ENCODE data around the gene STX18. TPM values are rescaled to one million over a fixed set of nuclear protein-coding genes. Genes with fewer than 3 reads are reported as not detected.
"Not testable (repeated sequence)": the region's sequence is repeated elsewhere in the genome, so short reads cannot be mapped to it uniquely, and the experiment has no call there.

Gene STX18
- total RNA-seq, 1 experiment from 2014 or later: 29.2 TPM

DNA sequence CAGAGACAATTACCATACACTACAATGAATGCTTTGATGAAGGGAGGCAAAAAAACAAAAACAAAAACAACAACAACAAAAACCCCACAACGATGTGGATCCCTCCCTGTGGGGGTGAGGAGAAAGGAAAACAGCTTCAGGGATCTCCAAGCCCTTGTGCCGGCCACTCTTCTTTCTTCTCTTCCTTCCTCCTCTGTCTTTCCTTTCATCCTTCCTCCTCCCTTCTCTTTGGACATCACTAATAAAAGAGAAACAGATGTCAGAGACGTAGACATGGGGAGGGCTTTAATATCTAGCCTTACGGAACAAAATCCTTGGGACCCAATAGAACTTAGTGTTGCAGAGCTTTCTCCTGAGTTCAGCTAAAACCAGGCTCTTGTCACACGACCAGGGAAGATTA, 18.8 kb upstream of the STX18 start:
- in situ Hi-C loops (cut with HindIII; ENCODE audit: low pct_unique_long_range_greater_than_20kb, low sequenced_read_pairs): no loop called here
- no peak for DNase-seq (ENCODE audit: low read depth, low spot score)

DNA sequence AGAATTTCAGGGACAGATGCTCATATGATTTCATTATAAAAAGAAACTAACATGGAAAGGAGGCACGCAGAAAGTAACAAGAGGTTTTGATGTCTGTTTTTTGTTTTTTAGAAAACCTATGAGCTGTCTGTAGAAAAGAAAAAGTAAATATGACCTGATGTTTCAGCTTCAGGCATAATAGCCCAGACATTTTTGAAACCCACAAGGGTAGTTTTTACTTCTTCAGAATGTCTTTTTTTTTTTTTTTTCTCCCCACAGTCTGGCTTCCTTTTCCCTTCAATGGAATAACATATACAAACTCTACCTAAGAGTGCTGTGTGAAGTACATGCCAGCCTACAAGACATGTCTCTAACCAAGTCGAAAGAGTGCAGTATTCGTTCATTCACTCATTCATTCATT, 18.3 kb upstream of the STX18 start:
- no peak for DNase-seq (ENCODE audit: low read depth, low spot score)

DNA sequence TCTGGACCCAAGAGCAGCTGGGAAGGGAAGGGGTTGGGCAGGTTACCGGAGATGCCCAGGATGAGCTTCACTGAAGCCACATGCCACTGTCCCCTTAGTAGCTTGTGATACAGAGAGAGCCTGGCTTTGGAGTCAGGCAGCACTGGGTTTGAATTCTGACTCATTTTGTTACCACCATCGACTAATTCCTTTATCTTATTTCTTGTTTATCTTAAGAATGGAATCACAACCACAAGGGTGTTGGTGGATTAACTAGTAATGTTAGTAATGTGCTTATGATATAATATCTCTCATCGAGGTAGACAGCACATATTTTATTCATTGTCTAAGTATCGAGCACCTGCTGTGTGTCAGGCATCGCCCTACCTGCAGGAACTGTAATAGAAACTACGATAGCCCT, 17.7 kb upstream of the STX18 start:
- in situ Hi-C loops (cut with HindIII; ENCODE audit: low pct_unique_long_range_greater_than_20kb, low sequenced_read_pairs): no loop called here
- DNase-seq (ENCODE audit: low read depth, low spot score): no peak

More for the DNA sequence above, 18.3 kb upstream of the STX18 start:
- in situ Hi-C loops (cut with HindIII; ENCODE audit: low pct_unique_long_range_greater_than_20kb, low sequenced_read_pairs): no loop called here

DNA sequence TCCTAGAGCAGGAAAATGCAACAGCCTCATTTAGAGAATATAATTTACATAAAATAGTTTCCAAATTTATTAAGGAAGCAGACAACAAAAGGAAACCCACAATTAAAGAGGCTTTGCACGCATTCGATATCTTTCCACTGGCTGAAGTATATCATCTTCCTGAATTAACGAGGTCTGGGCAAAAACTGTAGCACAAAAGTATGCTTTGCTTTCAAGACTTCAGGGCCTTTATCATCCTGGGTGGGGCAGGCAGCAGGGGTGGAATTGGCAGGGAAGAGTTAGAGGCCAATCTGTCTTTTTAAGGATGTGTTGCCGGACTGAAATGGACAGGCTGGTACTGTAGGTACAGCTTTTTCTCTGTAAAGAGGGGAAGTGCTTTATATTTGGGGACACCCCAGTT, 17.0 kb upstream of the STX18 start:
- in situ Hi-C loops (cut with HindIII; ENCODE audit: low pct_unique_long_range_greater_than_20kb, low sequenced_read_pairs): no loop called here
- no peak for DNase-seq (ENCODE audit: low read depth, low spot score)

DNA sequence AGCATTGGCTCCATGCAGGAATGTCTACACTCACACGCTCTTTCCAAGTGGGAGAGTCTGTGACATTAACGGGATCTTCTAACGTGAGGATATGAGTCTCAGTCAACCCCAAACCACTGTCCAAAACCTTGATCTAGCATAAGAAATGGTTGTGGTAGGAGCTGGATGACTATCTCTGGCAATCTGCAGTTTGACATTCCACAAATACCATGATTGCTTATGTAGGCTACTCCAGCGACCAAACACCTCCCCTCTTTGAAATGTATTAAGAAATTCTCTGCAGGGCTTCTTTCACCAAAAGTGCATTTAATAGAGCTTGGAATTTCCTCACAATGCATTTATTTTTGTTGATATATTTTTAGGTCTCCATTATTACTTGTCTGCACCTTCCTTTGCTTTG, 14.1 kb upstream of the STX18 start:
- no peak for DNase-seq (ENCODE audit: low read depth, low spot score)
- in situ Hi-C loops (cut with HindIII; ENCODE audit: low pct_unique_long_range_greater_than_20kb, low sequenced_read_pairs): no loop called here

DNA sequence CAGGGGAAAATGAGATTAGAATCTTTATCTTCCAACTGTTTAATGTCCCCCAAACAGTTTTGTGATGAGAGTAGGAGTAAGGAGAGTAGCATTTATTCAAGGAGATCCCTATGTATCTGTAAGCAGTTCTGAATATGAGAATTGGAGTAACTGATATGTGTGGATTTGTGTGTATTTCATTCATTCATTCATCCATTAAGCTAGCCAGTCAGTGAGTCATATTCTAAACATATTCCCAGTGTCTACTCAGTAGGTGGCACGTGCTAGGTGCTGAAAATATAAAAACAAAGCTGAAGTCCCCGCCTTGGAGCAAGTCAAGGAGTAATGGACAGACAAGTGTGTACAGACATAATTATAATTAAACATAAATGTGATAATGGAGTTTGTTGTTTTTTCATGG, 12.4 kb upstream of the STX18 start:
- in situ Hi-C loops (cut with HindIII; ENCODE audit: low pct_unique_long_range_greater_than_20kb, low sequenced_read_pairs): no loop called here
- DNase-seq (ENCODE audit: low read depth, low spot score): no peak

DNA sequence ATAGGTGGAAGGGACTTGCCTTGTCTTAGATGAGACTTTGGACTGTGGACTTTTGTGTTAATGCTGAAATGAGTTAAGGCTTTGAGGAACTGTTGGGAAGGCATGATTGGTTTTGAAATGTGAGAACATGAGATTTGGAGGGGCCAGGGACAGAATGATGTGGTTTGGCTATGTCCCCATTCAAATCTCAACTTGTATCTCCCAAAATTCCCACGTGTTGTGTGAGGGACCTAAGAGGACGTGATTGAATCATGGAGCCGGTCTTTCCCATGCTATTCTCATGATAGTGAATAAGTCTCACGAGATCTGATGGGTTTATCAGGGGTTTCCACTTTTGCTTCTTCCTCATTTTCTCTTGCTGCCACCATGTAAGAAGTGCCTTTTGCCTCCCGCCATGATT, 10.2 kb upstream of the STX18 start:
- DNase-seq (ENCODE audit: low read depth, low spot score); in situ Hi-C loops (cut with HindIII; ENCODE audit: low pct_unique_long_range_greater_than_20kb, low sequenced_read_pairs): not testable (repeated sequence)

DNA sequence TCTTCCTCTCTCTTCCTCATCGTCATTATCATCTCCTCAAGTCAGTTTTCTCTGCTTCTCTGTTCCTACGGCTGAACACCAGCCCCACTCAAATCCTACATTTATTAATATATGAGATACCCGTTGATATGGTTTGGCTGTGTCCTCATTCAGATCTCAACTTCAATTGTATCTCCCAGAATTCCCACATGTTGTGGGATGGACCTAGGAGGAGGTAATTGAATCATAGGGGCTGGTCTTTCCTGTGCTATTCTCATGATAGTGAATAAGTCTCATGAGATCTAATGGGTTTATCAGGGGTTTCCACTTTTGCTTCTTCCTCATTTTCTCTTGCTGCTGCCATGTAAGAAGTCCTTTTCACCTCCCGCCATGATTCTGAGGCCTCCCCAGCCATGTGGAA, 8.3 kb upstream of the STX18 start:
- in situ Hi-C loops (cut with HindIII; ENCODE audit: low pct_unique_long_range_greater_than_20kb, low sequenced_read_pairs): not testable (repeated sequence)

DNA sequence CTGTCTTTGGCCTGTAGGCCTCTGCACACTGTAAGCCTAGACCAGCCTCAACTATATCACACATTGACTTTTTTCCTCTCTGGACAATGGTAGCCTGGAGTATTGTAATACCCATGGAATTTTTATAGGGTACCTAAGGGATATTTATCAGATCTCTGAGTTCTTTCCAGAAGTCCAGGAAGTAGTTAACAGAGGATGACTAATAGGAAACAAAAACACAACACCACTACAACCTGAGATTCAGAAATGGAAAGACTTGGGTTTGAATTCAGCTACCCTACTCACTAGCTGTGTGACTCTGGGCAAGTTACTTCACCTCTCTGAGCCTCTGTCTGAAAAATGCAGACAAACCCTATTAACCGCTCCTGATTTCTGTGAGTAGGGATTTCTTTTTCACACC, 7.7 kb upstream of the STX18 start:
- in situ Hi-C loops (cut with HindIII; ENCODE audit: low pct_unique_long_range_greater_than_20kb, low sequenced_read_pairs): no loop called here
- no peak for DNase-seq (ENCODE audit: low read depth, low spot score)

More for the DNA sequence above, 8.3 kb upstream of the STX18 start:
- not testable (repeated sequence) for DNase-seq (ENCODE audit: low read depth, low spot score)

DNA sequence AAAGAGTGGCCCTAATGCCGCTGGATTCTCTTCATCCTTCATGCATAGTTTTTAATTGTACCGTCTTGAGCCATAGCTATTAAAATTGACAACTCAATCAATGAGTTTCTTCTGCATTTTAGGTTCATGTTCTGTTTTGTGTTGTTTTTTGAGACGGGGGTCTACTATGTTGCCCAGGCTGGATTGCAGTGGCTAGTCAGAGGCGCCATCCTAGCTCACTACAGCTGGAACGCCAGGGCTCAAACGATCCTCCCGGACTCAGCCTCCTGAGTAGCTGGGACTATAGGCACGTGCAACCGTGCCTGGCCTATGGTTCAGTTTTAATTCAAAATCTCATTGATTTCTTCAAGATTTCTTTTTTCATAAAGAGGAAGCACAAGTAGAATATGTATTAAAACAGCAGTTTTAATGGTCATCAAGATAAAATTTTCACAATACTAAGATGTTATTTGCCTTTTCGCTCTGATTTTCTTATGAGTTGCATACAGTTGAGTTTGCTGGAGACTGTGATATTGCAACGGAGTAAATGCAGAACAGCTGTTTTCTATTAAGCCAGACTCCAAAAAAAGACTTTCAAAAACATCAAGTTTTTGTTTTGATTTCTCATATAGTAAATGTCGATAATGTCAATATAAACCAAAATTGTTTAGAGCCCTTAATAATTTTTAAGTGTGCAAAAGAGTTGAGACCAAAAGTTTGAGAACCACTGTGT, 1.1 kb upstream of the STX18 start:
- no peak for DNase-seq (ENCODE audit: low read depth, low spot score)
- in situ Hi-C loops (cut with HindIII; ENCODE audit: low pct_unique_long_range_greater_than_20kb, low sequenced_read_pairs): no loop called here

DNA sequence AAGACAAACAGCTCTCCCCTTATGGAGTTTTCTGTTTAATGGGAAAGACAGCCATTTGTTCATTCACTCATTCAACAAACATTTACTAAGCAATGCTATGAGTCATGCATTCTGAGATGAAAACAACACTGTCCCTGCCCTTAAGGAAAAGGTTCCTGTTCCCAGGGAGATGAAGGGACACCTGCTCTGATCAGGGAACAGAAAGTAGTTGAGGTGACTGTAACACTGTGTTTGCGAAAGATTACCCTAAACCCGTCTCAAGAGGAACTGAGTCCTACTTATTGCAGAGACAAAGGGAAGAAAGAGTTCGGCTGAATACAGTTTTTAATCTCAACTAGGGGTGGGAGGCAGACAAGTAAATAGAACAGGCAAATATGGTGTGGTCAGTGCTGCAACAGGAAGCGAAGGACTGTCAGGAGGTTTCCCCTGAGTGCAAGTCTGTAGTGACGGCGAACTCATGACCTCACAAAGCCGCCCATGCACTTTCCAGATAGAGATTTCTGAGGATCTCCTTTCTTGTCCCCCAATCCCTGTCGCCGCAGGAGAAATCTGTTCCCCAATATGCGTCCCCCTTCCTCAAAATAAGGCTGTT, 712 bp downstream of the STX18 start:
- in situ Hi-C loops (cut with HindIII; ENCODE audit: low pct_unique_long_range_greater_than_20kb, low sequenced_read_pairs): no loop called here
- peak; percentile 52 for DNase-seq (ENCODE audit: low read depth, low spot score)

DNA sequence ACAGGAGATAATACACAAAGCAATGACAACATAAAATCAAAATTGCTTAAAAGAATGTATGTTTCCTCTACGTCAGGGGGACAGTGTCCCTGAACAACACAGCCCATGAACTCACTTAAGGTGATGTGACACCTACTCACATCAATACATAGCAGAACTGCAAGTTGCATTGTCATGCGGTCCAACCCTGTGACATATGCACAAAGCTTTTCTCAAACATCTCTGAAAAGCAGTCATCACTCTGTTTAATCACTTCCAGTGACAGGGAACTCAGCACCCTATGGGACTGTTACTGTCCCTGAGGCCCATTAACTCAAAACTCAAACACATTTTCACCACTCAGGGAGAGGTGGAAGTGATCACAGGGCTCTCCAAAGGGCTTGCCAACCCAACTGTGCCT, 2.4 kb downstream of the STX18 start:
- no peak for DNase-seq (ENCODE audit: low read depth, low spot score)
- in situ Hi-C loops (cut with HindIII; ENCODE audit: low pct_unique_long_range_greater_than_20kb, low sequenced_read_pairs): no loop called here

DNA sequence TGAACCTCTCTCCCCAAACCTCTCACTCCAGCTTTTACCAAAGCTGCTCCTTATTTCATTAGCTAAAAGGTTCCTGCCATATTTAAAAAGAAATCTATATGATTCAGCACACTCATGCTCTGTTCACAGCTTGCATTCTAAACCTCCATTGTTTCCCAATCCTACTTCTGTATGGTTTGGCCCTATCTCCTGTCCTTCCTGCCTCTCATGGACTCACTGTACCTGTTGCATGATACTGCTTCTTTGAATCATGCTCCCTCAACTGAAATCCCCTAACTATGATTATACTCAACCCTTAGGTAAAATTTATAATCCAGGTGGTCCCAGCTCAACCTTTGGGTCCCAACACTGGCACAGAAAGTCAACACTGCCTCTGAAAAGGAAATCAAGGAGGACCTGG, 6.3 kb downstream of the STX18 start:
- in situ Hi-C loops (cut with HindIII; ENCODE audit: low pct_unique_long_range_greater_than_20kb, low sequenced_read_pairs): no loop called here
- DNase-seq (ENCODE audit: low read depth, low spot score): no peak

DNA sequence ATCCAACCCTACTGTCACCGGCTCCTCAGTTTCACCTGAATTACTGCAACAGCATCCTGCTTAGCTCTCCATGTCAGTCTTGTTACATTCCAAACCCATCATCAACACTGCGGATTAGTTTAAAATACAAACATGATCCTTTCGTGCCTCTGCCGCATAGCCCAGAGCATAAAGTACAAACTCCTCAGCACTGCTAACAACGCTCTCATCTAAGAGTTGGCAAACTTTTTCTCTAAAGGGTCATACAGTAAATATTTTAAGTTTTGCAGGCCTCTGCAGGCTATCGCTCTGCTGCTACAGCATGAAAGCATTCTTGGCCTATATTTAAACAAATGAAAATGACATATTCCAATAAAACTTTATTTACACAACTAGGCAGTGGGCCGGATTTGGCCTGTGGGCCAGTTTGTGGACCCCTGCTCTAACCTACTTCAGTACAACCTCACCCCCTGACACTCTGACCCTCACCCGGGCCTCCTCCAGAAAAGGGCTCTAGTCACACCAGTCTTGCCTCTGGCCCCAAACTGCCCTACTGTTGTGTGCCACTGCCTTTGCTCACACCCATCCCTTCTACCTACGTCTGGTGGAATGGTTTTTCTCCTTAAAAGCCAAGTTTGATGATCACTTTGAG, 7.2 kb downstream of the STX18 start:
- no peak for DNase-seq (ENCODE audit: low read depth, low spot score)
- in situ Hi-C loops (cut with HindIII; ENCODE audit: low pct_unique_long_range_greater_than_20kb, low sequenced_read_pairs): no loop called here

DNA sequence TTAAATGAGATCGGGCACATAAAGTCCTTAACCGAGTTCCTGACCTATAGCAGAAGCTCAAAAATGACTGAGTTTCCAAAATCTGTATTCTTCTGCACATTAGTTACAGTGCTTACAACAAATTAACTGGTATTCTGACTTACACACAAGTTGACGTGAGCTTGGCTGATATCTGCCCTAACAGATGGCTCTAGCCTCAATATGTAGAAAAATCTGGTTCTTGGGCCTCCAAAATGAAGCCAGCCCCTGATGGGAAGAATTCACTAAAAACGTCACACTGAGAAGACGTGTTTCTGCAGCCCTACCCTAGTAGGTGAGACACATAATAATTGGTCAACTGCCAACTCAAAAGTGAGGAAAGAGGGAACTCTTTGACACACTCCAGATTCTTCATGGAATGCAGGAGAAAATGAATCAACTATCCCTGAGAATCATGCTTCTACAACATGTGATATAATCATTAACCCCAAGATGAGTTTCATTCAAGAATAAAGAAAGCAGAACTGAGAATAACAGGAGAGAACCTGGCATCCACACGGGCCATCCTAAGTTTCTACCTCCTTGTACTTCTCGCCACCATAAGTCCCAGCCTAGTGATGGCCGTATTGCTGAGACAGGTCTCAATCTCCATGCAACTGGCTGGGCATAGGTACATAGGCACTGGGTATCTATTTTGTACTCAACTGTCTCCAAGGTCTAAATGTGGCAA, 8.2 kb downstream of the STX18 start:
- DNase-seq (ENCODE audit: low read depth, low spot score): no peak
- in situ Hi-C loops (cut with HindIII; ENCODE audit: low pct_unique_long_range_greater_than_20kb, low sequenced_read_pairs): no loop called here

DNA sequence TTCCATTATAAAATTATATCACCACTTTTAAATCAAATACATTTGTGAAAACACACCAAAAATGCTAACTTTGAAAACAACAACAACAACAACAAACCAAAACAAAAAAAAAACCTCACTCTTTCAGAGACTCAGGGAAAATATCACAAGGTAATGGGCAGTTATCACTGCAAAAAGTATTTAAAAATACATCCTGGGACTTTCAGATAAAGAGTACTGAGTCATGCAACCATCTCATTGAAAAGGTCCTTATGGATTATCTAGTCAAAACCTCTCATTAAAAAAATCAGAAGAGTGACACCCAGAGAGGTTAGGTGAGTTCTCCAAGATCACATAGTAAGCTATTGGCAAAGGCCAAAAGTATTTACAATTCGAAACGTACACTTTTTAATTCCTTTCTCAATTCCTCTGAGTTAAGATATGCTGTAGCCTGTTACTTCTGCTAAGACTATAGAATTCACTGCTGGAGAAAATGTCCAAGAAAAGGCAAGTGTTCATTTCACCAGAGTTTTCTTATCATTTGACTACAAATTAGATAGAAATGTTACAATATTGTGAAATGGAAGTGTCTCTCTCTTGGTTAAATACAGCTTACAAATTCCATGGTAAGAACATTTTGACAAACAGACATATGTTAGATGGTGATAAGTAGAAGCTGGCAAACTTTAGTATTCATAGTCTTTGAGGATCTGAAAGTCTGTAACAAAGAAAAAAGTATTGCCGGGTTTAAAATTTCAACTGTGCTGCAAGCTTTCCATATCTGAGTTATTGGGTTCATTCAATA, 9.3 kb downstream of the STX18 start:
- in situ Hi-C loops (cut with HindIII; ENCODE audit: low pct_unique_long_range_greater_than_20kb, low sequenced_read_pairs): no loop called here

DNA sequence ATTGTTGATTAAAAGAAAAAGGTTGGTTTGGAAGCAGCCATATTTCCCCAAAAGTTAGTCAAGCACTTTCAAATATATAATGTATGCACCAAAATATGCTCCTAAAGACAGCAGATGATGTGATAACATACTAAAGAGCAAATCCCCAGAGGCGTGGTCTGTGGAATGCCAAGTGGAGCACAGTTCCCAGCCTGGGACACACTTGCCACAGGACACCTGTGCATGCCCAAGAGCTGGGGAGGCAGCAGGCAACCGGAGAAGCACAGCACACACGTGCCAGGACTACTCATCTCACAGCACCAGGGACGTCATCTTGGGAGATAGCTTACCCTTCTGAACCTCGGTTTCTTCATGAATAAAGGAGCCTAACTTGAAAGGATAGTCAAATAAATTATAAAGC, 12.5 kb downstream of the STX18 start:
- in situ Hi-C loops (cut with HindIII; ENCODE audit: low pct_unique_long_range_greater_than_20kb, low sequenced_read_pairs): no loop called here
- DNase-seq (ENCODE audit: low read depth, low spot score): no peak

More for the DNA sequence above, 9.3 kb downstream of the STX18 start:
- no peak for DNase-seq (ENCODE audit: low read depth, low spot score)

DNA sequence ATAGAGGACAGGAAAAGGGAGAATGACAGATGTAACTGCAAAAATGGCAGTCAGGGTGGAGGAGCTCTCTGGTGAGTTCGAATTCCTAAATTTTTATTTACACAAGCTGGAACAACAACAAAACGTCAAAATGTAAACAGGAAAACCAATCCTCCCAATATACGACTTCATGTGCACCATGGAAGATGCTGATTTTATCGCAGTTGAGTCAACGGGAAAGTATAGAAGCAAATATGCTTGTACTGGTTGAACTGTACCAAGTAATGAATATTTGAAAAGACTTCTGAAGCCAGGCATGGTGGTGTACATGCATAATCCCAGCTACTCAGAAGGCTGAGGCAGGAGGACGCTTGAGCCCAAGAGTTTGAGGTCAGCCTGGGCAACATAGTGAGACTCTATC, 15.4 kb downstream of the STX18 start:
- DNase-seq (ENCODE audit: low read depth, low spot score): no peak
- in situ Hi-C loops (cut with HindIII; ENCODE audit: low pct_unique_long_range_greater_than_20kb, low sequenced_read_pairs): no loop called here

Data from SK-MEL-5 (cell line).